ENCODE data around the gene NDUFAF7.
"Not testable (repeated sequence)": the region's sequence is repeated elsewhere in the genome, so short reads cannot be mapped to it uniquely, and the experiment has no call there.

NDUFAF7 gene

GRCh38 chr2:37283207-37283606 lies 51.7 kb downstream of the NDUFAF7 start:
- no peak for DNase-seq

GRCh38 chr2:37284381-37284780 lies 52.9 kb downstream of the NDUFAF7 start:
- DNase-seq: no peak

- DNase-seq: no peak
Measured at GRCh38 chr2:37287966-37288365, 56.5 kb downstream of the NDUFAF7 start.

- no peak for DNase-seq
Measured at GRCh38 chr2:37291680-37292079, 60.2 kb downstream of the NDUFAF7 start.

- not testable (repeated sequence) for DNase-seq
Measured at GRCh38 chr2:37294858-37295257, 63.4 kb downstream of the NDUFAF7 start.

- no peak for DNase-seq
Measured at GRCh38 chr2:37295469-37296073, 64.1 kb downstream of the NDUFAF7 start.

GRCh38 chr2:37297632-37298031 lies 66.2 kb downstream of the NDUFAF7 start:
- no peak for DNase-seq
